CD4-positive, alpha-beta T cell treated with Interleukin-6 for 4 hours (primary cell): Measurements from ENCODE around the gene SLC29A2.
"Not testable (repeated sequence)": the region's sequence is repeated elsewhere in the genome, so short reads cannot be mapped to it uniquely, and the experiment has no call there.

Source experiments
- DNase-seq: peaks from one replicate; pipeline ENCODE4 v3.0.0-alpha.2; 2020; ENCODE audit warnings: mixed read lengths

The SLC29A2 gene

GRCh38 chr11:66384316-66384715 lies 12.8 kb upstream of the SLC29A2 start:
- not testable (repeated sequence) for DNase-seq

- not testable (repeated sequence) for DNase-seq
Observed at GRCh38 chr11:66380264-66380663, 8.7 kb upstream of the SLC29A2 start.

GRCh38 chr11:66373690-66374287 lies 2.2 kb upstream of the SLC29A2 start:
- not testable (repeated sequence) for DNase-seq

- DNase-seq, result no peak
Observed at GRCh38 chr11:66373265-66373664, 1.7 kb upstream of the SLC29A2 start.

GRCh38 chr11:66369073-66369894 lies 2.3 kb downstream of the SLC29A2 start:
- DNase-seq, result no peak

- DNase-seq, result no peak
Observed at GRCh38 chr11:66368484-66368883, 3.1 kb downstream of the SLC29A2 start.

GRCh38 chr11:66367561-66368312 lies 3.8 kb downstream of the SLC29A2 start:
- DNase-seq, result no peak

- no peak for DNase-seq
Observed at GRCh38 chr11:66366844-66367477, 4.6 kb downstream of the SLC29A2 start.

GRCh38 chr11:66365711-66366619 lies 5.6 kb downstream of the SLC29A2 start:
- no peak for DNase-seq

GRCh38 chr11:66365166-66365565 lies 6.4 kb downstream of the SLC29A2 start:
- DNase-seq, result no peak

GRCh38 chr11:66363805-66364535 lies 7.6 kb downstream of the SLC29A2 start:
- DNase-seq, result peak; percentile 73

GRCh38 chr11:66363187-66363601 lies 8.4 kb downstream of the SLC29A2 start:
- DNase-seq, result no peak

- no peak for DNase-seq
Observed at GRCh38 chr11:66362481-66363147, 8.9 kb downstream of the SLC29A2 start.

- DNase-seq, result no peak
Observed at GRCh38 chr11:66361502-66361941, 10.0 kb downstream of the SLC29A2 start.

GRCh38 chr11:66360406-66361073 lies 11.0 kb downstream of the SLC29A2 start:
- no peak for DNase-seq

- DNase-seq, result no peak
Observed at GRCh38 chr11:66359662-66360087, 11.9 kb downstream of the SLC29A2 start.

GRCh38 chr11:66350560-66351235 lies 20.9 kb downstream of the SLC29A2 start:
- DNase-seq, result not testable (repeated sequence)

GRCh38 chr11:66349084-66349386 lies 22.5 kb downstream of the SLC29A2 start:
- DNase-seq, result no peak
